Left cardiac atrium (tissue), 2 donors: ENCODE measurements around the gene GDPD2. TPM values are rescaled to one million over a fixed set of nuclear protein-coding genes. Genes with fewer than 3 reads are reported as not detected.

Experiments
- total RNA-seq, 2 donors: library from RNA; stranded (reverse); fragmentation: NEBNext Ultra II Directional; extraction: Animal tissue kit (Norgen Biotek cat#: 25700); gene quantifications; one replicate each; pipeline ENCODE4 v1.2.1, GENCODE V29; 2021
- donor health status: DM: no; HTN: yes; CAD: no; lungs with severe emphysema.
- donor health status: DM: yes; HTN: yes; CAD: no.

Gene GDPD2
- total RNA-seq, 2 donors from 2014 or later = not detected

Other genes starting within 250 kb of the GDPD2 start
- gene DGAT2L6, start 245.8 kb upstream of the GDPD2 start, total RNA-seq = not detected
- not detected for gene AWAT1, start 188.7 kb upstream of the GDPD2 start, total RNA-seq
- gene P2RY4, start 163.1 kb upstream of the GDPD2 start, total RNA-seq = under 1 TPM in 1 of 2 donors, not detected in 1; 0.16 TPM
- not detected for gene ARR3, start 155.0 kb upstream of the GDPD2 start, total RNA-seq
- gene RAB41, start 141.1 kb upstream of the GDPD2 start, total RNA-seq = not detected
- gene PDZD11, start 133.4 kb upstream of the GDPD2 start, total RNA-seq = 10 to 100 TPM; 33.7 to 37.1 TPM
- gene KIF4A, start 133.2 kb upstream of the GDPD2 start, total RNA-seq = under 1 TPM; 0.29 to 0.68 TPM
- gene DLG3, start 21.5 kb downstream of the GDPD2 start, total RNA-seq = 10 to 100 TPM; 14.8 to 15.0 TPM